NCI-H748 treated with DMSO at 0.1 percent for 48 hours (cell line): ENCODE results near the gene PYROXD2.

Experiments used
- DNase-seq: peaks from one replicate; lab custom pipeline; 2025; lab: John Stamatoyannopoulos, UW

PYROXD2 gene

GRCh38 chr10:98414578-98414931 lies 427 bp downstream of the PYROXD2 start:
- DNase-seq, result no peak

GRCh38 chr10:98411768-98412167 lies 3.2 kb downstream of the PYROXD2 start:
- no peak for DNase-seq

- no peak for DNase-seq
Observed at GRCh38 chr10:98411166-98411565, 3.8 kb downstream of the PYROXD2 start.

GRCh38 chr10:98410759-98411158 lies 4.2 kb downstream of the PYROXD2 start:
- no peak for DNase-seq

GRCh38 chr10:98410135-98410743 lies 4.7 kb downstream of the PYROXD2 start:
- no peak for DNase-seq

- DNase-seq, result no peak
Observed at GRCh38 chr10:98408799-98409198, 6.2 kb downstream of the PYROXD2 start.

- no peak for DNase-seq
Observed at GRCh38 chr10:98407744-98408241, 7.2 kb downstream of the PYROXD2 start.

- no peak for DNase-seq
Observed at GRCh38 chr10:98407017-98407743, 7.8 kb downstream of the PYROXD2 start.

- DNase-seq, result no peak
Observed at GRCh38 chr10:98405422-98405821, 9.6 kb downstream of the PYROXD2 start.

GRCh38 chr10:98404571-98405359 lies 10.2 kb downstream of the PYROXD2 start:
- DNase-seq, result no peak

GRCh38 chr10:98403812-98404504 lies 11.0 kb downstream of the PYROXD2 start:
- DNase-seq, result no peak

- no peak for DNase-seq
Observed at GRCh38 chr10:98402931-98403718, 11.9 kb downstream of the PYROXD2 start.

- DNase-seq, result no peak
Observed at GRCh38 chr10:98402478-98402877, 12.5 kb downstream of the PYROXD2 start.

GRCh38 chr10:98400482-98400881 lies 14.5 kb downstream of the PYROXD2 start:
- no peak for DNase-seq

GRCh38 chr10:98399784-98400183 lies 15.2 kb downstream of the PYROXD2 start:
- no peak for DNase-seq

- DNase-seq, result no peak
Observed at GRCh38 chr10:98397089-98397600, 17.8 kb downstream of the PYROXD2 start.

- no peak for DNase-seq
Observed at GRCh38 chr10:98396096-98397063, 18.6 kb downstream of the PYROXD2 start.

- no peak for DNase-seq
Observed at GRCh38 chr10:98394851-98395440, 20.0 kb downstream of the PYROXD2 start.

- DNase-seq, result no peak
Observed at GRCh38 chr10:98391578-98391991, 23.4 kb downstream of the PYROXD2 start.

GRCh38 chr10:98391065-98391464 lies 23.9 kb downstream of the PYROXD2 start:
- no peak for DNase-seq
